GM21825 (cell line): ENCODE data around the gene ELP4.
"Not testable (repeated sequence)": the region's sequence is repeated elsewhere in the genome, so short reads cannot be mapped to it uniquely, and the experiment has no call there.

Source experiments
- ATAC-seq: cut with Tn5 transposase; IDR thresholded peaks from one replicate; pipeline ENCODE4 v1.9.1; 2021; ENCODE audit warnings: mild to moderate bottlenecking, moderate library complexity; ENCODE audit not compliant: unreplicated experiment

The ELP4 gene

GRCh38 chr11:31535479-31535878 lies 25.9 kb downstream of the ELP4 start:
- no peak for ATAC-seq

DNA sequence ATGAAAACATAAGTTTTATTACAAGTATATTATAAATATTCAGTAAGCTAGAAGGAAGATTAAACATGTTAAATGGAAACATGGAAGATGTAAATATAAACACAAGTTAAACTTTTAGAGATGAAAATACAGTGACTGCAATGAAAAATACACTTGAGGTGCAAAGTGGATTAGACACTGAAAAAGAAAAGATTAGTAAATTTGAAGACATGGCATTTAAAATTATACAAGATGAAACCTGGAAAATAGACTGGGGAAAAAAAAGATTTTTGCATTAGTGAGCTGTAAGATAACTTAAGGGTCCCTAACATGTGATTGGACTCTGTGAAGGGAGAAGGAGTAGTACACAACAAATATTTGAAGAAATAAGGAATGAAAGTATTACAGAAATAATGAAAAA lies 33.3 kb downstream of the ELP4 start:
- ATAC-seq, result no peak

- no peak for ATAC-seq
Measured at GRCh38 chr11:31555938-31556337, 46.4 kb downstream of the ELP4 start.

- ATAC-seq, result no peak
Measured at GRCh38 chr11:31558001-31558400, 48.4 kb downstream of the ELP4 start.

DNA sequence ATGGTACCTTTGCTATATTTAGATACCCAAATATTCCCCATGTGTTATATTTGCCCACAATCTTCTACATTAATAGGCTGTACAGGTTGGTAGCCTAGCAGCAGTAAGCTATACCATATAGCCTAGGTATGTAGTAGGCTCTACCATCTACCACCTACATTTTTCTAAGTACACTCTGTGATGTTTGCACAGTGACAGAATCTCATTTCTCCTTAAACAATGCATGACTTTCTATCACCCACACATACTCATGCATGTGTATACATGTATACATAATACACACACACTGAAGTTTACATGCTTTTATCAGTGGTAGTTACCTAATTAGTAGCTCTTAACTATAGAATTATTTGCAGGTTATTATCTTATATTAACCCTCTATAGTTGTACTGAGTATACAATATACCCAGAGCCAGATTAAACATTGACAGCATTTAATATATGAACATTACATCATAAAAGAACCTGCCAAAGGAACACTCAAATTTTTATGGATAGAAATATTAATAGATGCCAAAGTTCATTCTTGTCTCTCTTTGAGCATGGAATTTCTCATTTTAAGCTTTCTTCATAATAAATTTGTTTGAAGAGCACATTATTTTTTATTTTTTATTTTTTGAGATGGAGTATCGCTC lies 51.4 kb downstream of the ELP4 start:
- ATAC-seq, result no peak

GRCh38 chr11:31564517-31564916 lies 55.0 kb downstream of the ELP4 start:
- ATAC-seq, result not testable (repeated sequence)

GRCh38 chr11:31574133-31574532 lies 64.6 kb downstream of the ELP4 start:
- ATAC-seq, result not testable (repeated sequence)

DNA sequence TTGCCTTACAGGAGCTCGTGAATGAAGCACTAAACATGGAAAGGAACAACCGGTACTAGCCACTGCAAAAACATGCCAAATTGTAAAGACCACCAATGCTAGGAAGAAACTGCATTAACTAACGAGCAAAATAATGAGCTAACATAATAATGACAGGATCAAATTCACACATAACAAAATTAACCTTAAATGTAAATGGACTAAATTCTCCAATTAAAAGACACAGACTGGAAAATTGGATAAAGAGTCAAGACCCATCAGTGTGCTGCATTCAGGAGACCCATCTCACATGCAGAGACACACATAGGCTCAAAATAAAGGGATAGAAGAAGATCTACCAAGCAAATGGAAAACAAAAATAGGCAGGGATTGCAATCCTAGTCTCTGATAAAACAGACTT lies 66.2 kb downstream of the ELP4 start:
- ATAC-seq, result not testable (repeated sequence)

GRCh38 chr11:31579412-31579811 lies 69.8 kb downstream of the ELP4 start:
- not testable (repeated sequence) for ATAC-seq

- no peak for ATAC-seq
Measured at GRCh38 chr11:31582697-31583096, 73.1 kb downstream of the ELP4 start.

DNA sequence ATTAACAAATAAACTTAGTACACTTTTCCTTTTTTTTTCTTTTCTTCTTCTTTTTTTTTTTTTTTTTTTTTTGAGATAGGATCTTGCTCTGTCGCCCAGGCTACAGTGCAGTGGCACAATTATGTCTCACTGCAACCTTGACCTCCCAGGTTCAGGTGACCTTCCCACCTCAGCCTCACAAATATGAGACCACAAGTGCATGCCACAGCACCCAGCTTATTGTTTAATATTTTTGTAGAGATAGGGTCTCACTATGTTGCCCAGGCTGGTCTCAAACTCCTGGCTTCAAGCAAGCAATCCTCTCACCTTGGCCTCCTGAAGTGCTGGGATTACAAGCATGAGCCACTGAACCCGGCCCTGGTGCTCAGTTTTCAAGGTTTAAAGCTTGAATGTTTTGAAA lies 88.9 kb downstream of the ELP4 start:
- no peak for ATAC-seq

GRCh38 chr11:31601635-31602282 lies 92.2 kb downstream of the ELP4 start:
- no peak for ATAC-seq

DNA sequence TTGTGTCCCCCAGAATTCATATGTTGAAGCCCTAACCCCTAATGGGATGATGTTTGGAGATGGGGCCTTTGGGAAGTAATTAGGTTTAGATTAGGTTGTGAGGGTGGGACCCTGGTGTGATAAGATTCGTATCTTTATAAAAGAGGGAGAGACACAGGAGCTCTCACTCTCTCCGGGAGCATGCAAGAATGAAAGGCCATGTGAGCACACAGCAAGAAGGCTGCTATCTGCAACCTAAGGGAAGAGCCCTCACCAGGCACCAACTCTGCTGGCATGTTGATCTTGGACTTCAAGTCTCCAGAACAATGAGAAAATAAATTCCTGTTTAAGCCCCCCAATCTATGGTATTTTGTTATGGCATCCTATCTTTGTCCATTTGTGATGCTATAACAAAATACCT lies 97.3 kb downstream of the ELP4 start:
- no peak for ATAC-seq

GRCh38 chr11:31607914-31608313 lies 98.3 kb downstream of the ELP4 start:
- no peak for ATAC-seq

DNA sequence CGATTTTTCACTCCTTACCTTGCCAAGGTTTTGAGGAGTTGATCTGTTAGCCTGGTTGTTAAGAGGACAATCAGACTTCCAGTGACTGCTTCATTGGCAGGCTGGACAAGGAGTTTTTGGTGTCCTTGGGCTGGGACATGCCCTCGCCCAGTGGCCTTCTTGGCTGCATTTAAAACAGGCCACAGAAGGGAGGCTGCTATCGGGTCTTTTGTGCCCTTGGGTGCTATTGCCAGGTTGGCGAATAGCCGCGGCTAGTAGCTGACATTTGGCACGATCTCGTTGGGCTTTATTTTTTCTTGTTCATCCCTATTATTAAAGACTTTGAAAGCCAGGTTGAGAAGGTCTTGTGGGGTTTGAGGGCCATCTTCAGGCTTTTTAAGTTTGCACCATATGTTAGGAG lies 99.4 kb downstream of the ELP4 start:
- no peak for ATAC-seq

DNA sequence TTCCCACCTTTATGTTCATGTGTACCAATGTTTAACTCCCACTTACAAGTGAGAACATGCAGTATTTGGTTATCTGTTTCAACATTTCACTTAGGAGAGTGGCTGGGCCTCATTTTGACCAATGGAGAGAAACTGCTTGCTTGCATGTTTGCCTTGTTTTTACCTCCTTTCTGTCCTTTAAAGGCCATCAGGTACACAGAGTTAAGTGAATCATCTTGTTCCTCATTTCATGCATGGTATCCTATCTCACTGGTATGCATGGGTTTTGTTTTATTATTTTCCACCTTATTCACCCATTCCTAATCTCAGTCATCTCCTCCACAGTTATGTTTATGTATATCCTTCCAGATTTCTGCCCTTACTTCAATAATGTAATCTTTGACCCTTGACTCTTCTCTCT lies 101.0 kb downstream of the ELP4 start:
- no peak for ATAC-seq

DNA sequence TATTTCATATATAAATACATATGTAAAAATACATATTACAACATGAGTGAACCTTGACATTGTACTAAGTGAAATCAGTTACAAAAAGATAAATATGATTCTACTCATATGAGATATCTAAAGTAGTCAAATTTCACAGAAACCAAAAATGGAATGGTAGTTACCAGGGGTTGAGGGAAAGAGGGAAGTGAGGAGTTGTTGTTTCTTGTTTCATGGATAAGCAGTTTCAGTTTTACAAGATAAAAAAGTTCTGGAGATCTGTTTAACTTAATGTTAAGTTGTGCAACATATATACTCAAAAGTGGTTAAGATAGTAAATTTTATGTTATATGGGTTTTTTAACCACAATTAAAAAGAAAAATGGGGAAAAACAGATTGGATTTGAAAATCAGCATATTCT lies 107.7 kb downstream of the ELP4 start:
- ATAC-seq, result no peak

DNA sequence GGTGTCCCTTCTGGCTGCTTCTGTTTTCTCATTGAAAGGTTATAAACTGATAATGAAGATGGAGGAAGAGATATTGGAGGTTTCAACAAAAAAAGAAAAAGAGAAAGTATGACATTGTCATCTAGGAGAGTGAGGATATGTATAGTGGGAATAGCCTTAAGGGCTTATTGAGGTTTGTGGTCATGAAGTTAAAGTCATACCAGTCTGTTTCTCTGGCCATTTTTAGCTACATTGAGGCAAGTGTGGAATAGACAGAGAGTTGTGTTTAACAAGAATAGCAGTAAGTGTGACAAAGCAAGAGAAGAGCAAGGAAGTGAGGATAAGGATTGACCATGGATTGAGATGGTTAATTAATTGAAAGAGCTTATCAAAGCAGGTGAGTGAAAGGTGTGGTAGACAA lies 110.4 kb downstream of the ELP4 start:
- no peak for ATAC-seq

DNA sequence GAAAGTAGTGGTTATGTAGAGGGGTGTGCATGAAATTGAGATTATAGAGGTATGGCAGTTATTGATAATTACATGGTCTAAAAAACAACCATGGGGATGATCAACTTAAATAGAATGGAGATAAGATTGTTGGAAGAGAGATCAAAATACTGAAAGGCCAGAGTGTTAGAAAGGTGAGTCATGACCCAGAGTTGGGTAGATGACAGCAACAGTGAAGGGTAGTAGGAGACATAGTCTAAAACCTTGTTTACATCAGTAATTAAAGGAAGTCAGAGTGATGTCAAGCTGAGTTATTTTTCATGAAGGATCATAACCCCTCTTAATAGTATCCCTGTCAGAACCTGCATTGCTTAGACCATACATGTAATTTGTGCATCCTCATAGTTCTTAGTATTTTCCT lies 110.9 kb downstream of the ELP4 start:
- no peak for ATAC-seq

DNA sequence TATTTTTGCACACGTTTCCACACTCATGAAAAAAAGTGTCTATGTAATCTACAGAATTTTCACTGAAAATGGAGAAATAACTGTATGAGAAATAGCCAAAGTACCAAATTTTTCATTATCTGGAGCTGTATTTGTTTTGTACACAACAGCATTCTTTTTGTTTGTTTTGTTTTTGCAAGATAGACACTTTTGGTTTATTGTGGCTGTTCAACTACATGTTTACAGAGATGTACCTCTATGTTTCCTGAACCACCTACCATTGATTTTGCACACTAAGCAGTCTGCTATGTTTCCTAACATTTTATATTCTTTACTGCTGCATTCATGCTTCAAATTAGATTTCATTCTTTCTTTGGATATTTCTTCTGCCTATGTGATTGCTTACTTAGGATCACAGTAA lies 116.3 kb downstream of the ELP4 start:
- ATAC-seq, result no peak

- no peak for ATAC-seq
Measured at GRCh38 chr11:31628111-31628510, 118.5 kb downstream of the ELP4 start.

DNA sequence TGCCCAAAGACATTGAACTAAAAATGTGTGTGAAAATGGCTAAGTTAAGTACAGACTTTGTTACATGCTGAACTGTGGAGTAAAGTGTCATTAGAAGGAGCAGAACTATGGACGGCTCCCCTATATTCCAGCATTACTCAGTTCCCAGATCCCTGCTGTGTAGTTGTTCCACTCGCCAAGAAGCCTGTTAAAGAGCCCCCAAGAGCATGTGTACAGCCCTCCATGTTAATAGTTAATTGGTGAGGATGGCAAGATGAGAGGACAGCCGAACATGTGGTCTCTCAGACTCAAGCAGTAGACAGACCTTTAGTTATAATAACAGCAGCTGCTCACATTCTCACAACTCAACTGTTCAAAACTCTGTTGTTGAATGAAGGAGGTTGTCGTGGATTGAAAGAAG lies 127.4 kb downstream of the ELP4 start:
- no peak for ATAC-seq

- no peak for ATAC-seq
Measured at GRCh38 chr11:31640611-31641010, 131.0 kb downstream of the ELP4 start.
